ENCODE measurements around the gene RLN3.
"Not testable (repeated sequence)": the region's sequence is repeated elsewhere in the genome, so short reads cannot be mapped to it uniquely, and the experiment has no call there.

Gene RLN3

DNA sequence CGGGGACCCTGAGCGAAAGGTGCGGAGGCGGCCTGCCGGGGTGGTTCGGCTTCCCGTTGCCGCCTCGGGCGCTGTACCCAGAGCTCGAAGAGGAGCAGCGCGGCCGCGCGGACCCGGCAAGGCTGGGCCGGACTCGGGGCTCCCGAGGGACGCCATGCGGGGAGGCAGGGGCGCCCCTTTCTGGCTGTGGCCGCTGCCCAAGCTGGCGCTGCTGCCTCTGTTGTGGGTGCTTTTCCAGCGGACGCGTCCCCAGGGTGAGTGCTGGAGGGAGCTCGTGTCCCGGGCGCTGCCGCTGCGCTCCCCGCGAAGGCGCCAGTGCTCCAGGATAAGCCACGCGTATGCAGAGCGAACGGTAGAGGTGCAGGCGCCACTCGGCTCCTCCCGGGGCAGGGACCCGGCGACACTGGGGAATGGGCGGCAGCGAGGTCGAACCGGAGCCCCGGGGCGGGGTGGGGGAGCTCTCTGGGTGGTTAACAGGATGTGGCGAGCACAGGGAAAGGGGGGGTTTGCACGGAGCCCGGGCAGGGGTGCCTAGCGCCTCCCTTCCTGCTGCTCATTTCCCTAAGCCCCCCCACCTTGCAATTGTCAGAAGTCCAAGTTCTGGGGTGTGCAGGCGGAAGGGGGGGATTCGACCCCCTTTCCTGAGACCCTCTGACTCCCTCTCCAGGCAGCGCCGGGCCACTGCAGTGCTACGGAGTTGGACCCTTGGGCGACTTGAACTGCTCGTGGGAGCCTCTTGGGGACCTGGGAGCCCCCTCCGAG is 4.0 kb downstream of the RLN3 start, which contains the start of gene IL27RA:
Gene IL27RA, plus strand, starts transcription at position 44 of the 762 bp plus-strand sequence. Its CDS starts 111 bp downstream, at position 155.
- Histone ChIP-seq H3K4me1 (ENCODE audit: control insufficient read depth, insufficient read depth, low read length) (peaks cover 9% of the 10 kb centered on the region), H3K9me3 (ENCODE audit: control insufficient read depth, low read length) (no peaks in the 10 kb centered on the region), H3K9ac (ENCODE audit: low read length) (peak within 1 kb of the TSS; percentile 79), H3K36me3 (ENCODE audit: control insufficient read depth, insufficient read depth, low read length) (no peaks in the 10 kb centered on the region), H3K27me3 (ENCODE audit: control insufficient read depth, insufficient read depth, low read length) (peaks cover 6% of the 10 kb centered on the region), H3K4me3 (ENCODE audit: low read length) (peak within 1 kb of the TSS; percentile 67)

DNA sequence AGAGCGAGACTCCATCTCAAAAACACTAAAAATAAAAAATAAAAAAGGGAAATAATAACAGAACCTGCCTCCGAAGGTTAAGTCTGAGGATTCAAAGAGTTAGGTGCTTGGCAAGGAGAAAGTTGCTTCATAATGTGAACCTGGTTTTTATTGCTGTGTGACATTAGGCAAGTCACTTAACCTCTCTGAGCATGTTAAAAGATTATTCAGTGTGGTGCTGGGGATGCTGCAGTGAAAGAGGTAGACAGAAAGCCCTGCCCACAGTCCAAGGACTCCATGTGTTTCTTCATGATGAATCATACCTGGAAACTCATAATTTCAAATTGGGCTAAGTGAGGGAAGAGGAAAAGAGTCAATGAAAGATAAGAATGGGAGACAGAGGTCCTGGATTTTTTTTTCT is 6.0 kb downstream of the RLN3 start:
- H3K4me1 ChIP-seq (ENCODE audit: control insufficient read depth, insufficient read depth, low read length), result peaks cover 4% of the 10 kb centered on the region
- no peak overlapping the region for H3K9ac ChIP-seq (ENCODE audit: low read length)
- H3K27me3 ChIP-seq (ENCODE audit: control insufficient read depth, insufficient read depth, low read length), result peaks cover 6% of the 10 kb centered on the region

DNA sequence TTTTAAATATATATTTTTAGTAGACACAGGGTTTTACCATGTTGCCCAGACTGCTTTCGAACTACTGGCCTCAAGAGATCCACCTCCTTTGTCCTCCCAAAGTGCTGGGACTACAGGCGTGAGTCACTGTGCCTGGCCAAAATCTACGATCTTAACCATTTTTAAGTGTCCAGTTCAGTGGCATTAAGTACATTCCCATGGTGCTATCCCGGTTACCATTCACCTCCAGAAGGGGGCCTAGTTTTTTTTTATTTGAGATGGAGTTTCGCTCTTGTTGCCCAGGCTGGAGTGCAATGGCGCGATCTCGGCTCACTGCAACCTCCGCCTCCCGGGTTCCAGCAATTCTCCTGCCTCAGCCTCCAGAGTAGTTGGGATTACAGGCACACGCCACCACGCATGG is 7.2 kb downstream of the RLN3 start:
- not testable (repeated sequence) for H3K4me1 ChIP-seq (ENCODE audit: control insufficient read depth, insufficient read depth, low read length); H3K9me3 ChIP-seq (ENCODE audit: control insufficient read depth, low read length); H3K4me3 ChIP-seq (ENCODE audit: low read length); H3K9ac ChIP-seq (ENCODE audit: low read length); H3K27me3 ChIP-seq (ENCODE audit: control insufficient read depth, insufficient read depth, low read length); H3K36me3 ChIP-seq (ENCODE audit: control insufficient read depth, insufficient read depth, low read length)

More for the DNA sequence above, 6.0 kb downstream of the RLN3 start:
- Histone ChIP-seq H3K4me3 (ENCODE audit: low read length) (no peak overlapping the region), H3K9me3 (ENCODE audit: control insufficient read depth, low read length) (no peaks in the 10 kb centered on the region), H3K36me3 (ENCODE audit: control insufficient read depth, insufficient read depth, low read length) (no peaks in the 10 kb centered on the region)

DNA sequence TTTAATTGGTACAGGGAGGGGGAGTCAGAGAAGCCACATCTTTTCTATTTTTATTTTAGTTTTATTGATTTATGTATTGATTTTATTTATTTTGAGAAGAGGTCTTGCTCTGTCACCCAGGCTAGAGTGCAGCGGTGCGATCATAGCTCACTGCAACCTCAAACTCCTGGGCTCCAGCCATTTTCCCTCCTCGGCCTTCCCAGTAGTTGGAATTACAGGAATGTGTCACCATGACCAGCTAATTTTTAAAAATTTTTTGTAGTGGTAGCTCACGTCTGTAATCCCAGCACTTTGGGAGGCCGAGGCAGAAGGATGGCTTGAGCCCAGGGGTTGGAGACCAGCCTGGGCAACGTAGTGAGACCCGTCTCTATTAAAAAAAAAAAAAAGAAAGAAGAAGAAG is 7.8 kb downstream of the RLN3 start:
- no peaks in the 10 kb centered on the region for H3K9me3 ChIP-seq (ENCODE audit: control insufficient read depth, low read length)

DNA sequence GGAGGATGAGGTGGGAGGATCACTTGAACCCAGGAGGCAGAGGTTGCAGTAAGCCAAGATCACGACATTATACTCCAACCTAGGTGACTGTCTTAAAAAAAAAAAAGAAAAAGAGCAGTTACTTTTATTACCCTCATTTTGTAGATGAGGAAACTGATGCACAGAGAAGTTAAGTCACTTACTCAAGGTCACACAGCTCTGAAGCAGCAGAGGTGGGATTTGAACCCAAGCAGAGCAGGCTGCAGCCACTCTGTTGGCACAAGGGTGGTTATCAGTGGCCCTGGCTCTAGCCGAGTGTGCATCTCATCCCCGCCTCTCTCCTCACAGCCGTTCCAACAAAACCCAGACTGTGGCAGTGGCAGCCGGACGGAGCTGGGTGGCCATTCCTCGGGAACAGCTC is 11.2 kb downstream of the RLN3 start:
- no peaks in the 10 kb centered on the region for H3K9me3 ChIP-seq (ENCODE audit: control insufficient read depth, low read length)
- H3K4me1 ChIP-seq (ENCODE audit: control insufficient read depth, insufficient read depth, low read length), result no peaks in the 10 kb centered on the region
- no peaks in the 10 kb centered on the region for H3K27me3 ChIP-seq (ENCODE audit: control insufficient read depth, insufficient read depth, low read length)
- H3K36me3 ChIP-seq (ENCODE audit: control insufficient read depth, insufficient read depth, low read length), result no peaks in the 10 kb centered on the region
- no peak overlapping the region for H3K4me3 ChIP-seq (ENCODE audit: low read length)
- no peak overlapping the region for H3K9ac ChIP-seq (ENCODE audit: low read length)

More for the DNA sequence above, 7.8 kb downstream of the RLN3 start:
- H3K36me3 ChIP-seq (ENCODE audit: control insufficient read depth, insufficient read depth, low read length), result no peaks in the 10 kb centered on the region
- no peak overlapping the region for H3K9ac ChIP-seq (ENCODE audit: low read length)
- H3K4me3 ChIP-seq (ENCODE audit: low read length), result no peak overlapping the region
- H3K27me3 ChIP-seq (ENCODE audit: control insufficient read depth, insufficient read depth, low read length), result peaks cover 6% of the 10 kb centered on the region
- H3K4me1 ChIP-seq (ENCODE audit: control insufficient read depth, insufficient read depth, low read length), result peaks cover 4% of the 10 kb centered on the region

DNA sequence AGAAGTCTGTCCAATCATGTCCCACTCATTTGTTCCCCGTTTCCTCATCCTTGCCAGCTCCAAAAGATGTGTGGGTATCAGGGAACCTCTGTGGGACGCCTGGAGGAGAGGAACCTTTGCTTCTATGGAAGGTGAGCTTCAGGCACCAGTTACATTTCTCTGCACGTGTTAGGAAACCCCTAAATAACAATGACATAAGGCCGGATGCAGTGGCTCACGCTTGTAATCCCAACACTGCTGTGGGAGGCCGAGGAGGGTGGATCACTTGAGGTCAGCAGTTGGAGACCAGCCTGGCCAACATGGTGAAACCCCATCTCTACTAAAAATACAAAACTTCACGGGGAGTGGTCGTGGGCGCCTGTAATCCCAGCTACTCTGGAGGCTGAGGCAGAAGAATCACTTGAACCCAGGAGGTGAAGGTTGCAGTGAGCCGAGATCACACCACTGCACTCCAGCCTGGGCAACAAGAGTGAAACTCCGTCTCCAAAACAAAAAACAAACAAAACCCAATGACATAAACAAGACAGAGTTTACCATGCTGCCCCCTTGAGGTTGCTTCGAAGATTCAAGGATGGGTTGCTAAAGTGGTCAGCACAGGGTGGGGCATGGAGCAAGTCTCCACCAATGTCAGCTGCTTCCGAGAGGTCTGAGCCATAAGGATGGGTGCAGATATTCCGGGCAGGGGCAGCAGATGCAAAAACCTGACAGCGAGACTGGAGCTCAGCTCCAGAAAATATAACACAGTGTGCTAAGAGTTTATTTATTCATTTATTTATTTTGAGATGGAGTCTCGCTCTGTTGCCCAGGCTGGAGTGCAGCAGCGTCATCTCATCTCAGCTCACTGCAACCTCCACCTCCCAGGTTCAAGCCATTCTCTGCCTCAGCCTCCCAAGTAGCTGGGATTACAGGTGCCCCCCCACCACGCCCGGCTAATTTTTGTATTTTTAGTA is 15.0 kb downstream of the RLN3 start:
- H3K9me3 ChIP-seq (ENCODE audit: control insufficient read depth, low read length); H3K9ac ChIP-seq (ENCODE audit: low read length); H3K4me1 ChIP-seq (ENCODE audit: control insufficient read depth, insufficient read depth, low read length); H3K4me3 ChIP-seq (ENCODE audit: low read length); H3K27me3 ChIP-seq (ENCODE audit: control insufficient read depth, insufficient read depth, low read length); H3K36me3 ChIP-seq (ENCODE audit: control insufficient read depth, insufficient read depth, low read length): not testable (repeated sequence)

DNA sequence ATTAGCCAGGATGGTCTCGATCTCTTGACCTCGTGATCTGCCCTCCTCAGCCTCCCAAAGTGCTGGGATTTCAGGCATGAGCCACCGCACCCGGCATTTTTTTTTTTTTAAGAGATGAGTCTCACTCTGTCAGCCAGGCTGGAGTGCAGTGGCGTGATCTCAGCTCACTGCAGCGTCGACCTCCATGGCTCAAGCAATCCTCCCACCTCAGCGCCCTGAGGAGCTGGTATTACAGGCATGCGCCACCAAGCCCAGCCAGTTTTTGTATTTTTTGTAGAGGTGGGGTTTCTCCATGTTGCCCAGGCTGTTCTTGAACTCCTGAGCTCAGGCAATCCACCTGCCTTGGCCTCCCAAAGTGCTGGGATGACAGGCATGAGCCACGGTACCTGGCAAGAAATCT is 19.9 kb downstream of the RLN3 start:
- not testable (repeated sequence) for H3K4me1 ChIP-seq (ENCODE audit: control insufficient read depth, insufficient read depth, low read length); H3K27me3 ChIP-seq (ENCODE audit: control insufficient read depth, insufficient read depth, low read length); H3K36me3 ChIP-seq (ENCODE audit: control insufficient read depth, insufficient read depth, low read length); H3K9me3 ChIP-seq (ENCODE audit: control insufficient read depth, low read length); H3K4me3 ChIP-seq (ENCODE audit: low read length); H3K9ac ChIP-seq (ENCODE audit: low read length)

DNA sequence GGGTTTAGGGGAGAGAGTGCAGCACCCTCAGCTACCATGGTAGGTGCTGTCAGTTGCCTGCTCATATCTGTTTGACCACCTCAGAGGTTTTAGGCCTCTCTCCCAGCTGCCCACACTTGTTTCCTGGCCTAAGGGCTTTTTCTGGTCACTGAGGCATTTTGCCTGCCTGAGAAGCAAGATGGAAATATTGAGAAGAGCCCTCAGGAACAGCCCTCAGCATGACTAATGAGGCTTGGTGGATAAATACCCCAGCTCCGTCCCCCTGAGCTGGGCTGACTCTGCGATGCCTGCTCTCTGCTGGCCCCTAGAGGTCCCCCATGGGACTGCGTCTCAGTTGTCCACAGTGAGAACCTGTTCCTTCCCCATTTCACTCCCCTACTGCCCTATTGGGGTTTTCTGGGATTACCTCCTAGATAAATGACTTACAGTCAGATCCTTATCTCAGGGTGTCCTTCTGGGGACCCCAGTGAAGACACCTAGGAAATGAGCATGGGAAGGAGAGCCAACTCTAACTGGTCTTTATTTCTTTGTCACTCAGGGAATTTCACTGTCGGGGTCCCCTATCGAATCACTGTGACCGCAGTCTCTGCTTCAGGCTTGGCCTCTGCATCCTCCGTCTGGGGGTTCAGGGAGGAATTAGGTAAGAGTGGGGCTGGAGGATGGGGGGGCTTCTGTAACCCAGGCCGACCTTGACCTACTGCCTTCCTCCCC is 20.6 kb downstream of the RLN3 start:
- Histone ChIP-seq H3K4me1 (ENCODE audit: control insufficient read depth, insufficient read depth, low read length) (no peaks in the 10 kb centered on the region), H3K36me3 (ENCODE audit: control insufficient read depth, insufficient read depth, low read length) (no peaks in the 10 kb centered on the region), H3K27me3 (ENCODE audit: control insufficient read depth, insufficient read depth, low read length) (no peaks in the 10 kb centered on the region), H3K9ac (ENCODE audit: low read length) (no peak overlapping the region), H3K4me3 (ENCODE audit: low read length) (no peak overlapping the region), H3K9me3 (ENCODE audit: control insufficient read depth, low read length) (no peaks in the 10 kb centered on the region)

DNA sequence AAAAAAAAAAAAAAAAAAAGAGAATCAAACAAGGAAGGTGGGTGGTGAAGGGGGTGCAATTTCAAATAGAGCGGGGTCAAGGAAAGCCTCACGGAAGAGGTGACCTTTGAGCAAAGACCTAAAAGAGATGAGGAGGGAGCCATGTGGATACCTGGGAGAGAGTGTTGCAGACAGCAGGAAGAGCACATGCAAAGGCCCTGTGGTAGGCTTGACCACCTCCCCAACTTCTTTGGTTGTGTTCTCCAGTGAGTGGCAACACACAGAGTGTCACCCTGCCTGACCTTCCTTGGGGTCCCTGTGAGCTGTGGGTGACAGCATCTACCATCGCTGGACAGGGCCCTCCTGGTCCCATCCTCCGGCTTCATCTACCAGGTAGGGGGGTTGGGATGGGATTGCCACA is 22.6 kb downstream of the RLN3 start:
- no peak overlapping the region for H3K4me3 ChIP-seq (ENCODE audit: low read length)
- H3K9me3 ChIP-seq (ENCODE audit: control insufficient read depth, low read length), result no peaks in the 10 kb centered on the region
- no peaks in the 10 kb centered on the region for H3K36me3 ChIP-seq (ENCODE audit: control insufficient read depth, insufficient read depth, low read length)
- no peak overlapping the region for H3K9ac ChIP-seq (ENCODE audit: low read length)
- no peaks in the 10 kb centered on the region for H3K27me3 ChIP-seq (ENCODE audit: control insufficient read depth, insufficient read depth, low read length)
- no peaks in the 10 kb centered on the region for H3K4me1 ChIP-seq (ENCODE audit: control insufficient read depth, insufficient read depth, low read length)

DNA sequence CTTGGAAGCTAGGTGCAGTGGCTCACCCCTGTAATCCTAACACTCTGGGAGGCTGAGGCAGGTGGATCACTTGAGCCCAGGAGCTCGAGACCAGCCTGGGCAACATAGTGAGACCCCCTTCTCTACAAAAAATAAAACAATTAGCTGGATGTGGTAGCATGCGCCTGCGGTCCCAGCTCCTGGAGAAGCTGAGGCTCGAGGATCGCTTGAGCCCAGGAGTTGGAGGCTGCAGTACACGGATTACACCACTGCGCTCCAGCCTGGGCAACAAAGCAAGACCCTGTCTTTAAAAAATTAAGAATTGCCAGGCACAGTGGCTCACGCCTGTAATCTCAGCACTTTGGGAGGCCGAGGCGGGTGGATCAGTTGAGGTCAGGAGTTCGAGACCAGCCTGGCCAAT is 23.0 kb downstream of the RLN3 start:
- not testable (repeated sequence) for H3K4me1 ChIP-seq (ENCODE audit: control insufficient read depth, insufficient read depth, low read length); H3K27me3 ChIP-seq (ENCODE audit: control insufficient read depth, insufficient read depth, low read length); H3K4me3 ChIP-seq (ENCODE audit: low read length); H3K9ac ChIP-seq (ENCODE audit: low read length); H3K36me3 ChIP-seq (ENCODE audit: control insufficient read depth, insufficient read depth, low read length); H3K9me3 ChIP-seq (ENCODE audit: control insufficient read depth, low read length)

DNA sequence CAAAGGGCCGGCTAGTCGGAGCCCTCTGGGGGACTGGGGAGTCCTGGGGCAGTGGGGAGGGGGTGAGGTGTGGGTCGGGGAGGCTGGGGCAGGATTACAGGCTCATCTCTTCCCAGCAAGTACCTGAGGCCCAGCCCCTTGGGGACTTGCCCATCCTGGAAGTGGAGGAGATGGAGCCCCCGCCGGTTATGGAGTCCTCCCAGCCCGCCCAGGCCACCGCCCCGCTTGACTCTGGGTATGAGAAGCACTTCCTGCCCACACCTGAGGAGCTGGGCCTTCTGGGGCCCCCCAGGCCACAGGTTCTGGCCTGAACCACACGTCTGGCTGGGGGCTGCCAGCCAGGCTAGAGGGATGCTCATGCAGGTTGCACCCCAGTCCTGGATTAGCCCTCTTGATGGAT is 24.0 kb downstream of the RLN3 start:
- Histone ChIP-seq H3K27me3 (ENCODE audit: control insufficient read depth, insufficient read depth, low read length) (no peaks in the 10 kb centered on the region), H3K9ac (ENCODE audit: low read length) (no peak overlapping the region), H3K4me1 (ENCODE audit: control insufficient read depth, insufficient read depth, low read length) (peaks cover 3% of the 10 kb centered on the region), H3K9me3 (ENCODE audit: control insufficient read depth, low read length) (no peaks in the 10 kb centered on the region), H3K4me3 (ENCODE audit: low read length) (no peak overlapping the region), H3K36me3 (ENCODE audit: control insufficient read depth, insufficient read depth, low read length) (no peaks in the 10 kb centered on the region)

DNA sequence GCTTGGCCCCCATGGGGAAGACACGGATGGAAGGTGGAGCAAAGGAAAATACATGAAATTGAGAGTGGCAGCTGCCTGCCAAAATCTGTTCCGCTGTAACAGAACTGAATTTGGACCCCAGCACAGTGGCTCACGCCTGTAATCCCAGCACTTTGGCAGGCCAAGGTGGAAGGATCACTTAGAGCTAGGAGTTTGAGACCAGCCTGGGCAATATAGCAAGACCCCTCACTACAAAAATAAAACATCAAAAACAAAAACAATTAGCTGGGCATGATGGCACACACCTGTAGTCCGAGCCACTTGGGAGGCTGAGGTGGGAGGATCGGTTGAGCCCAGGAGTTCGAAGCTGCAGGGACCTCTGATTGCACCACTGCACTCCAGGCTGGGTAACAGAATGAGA is 24.5 kb downstream of the RLN3 start:
- Histone ChIP-seq H3K4me1 (ENCODE audit: control insufficient read depth, insufficient read depth, low read length) (peaks cover 3% of the 10 kb centered on the region), H3K27me3 (ENCODE audit: control insufficient read depth, insufficient read depth, low read length) (no peaks in the 10 kb centered on the region), H3K4me3 (ENCODE audit: low read length) (no peak overlapping the region), H3K36me3 (ENCODE audit: control insufficient read depth, insufficient read depth, low read length) (no peaks in the 10 kb centered on the region), H3K9ac (ENCODE audit: low read length) (no peak overlapping the region), H3K9me3 (ENCODE audit: control insufficient read depth, low read length) (no peaks in the 10 kb centered on the region)

All from mucosa of stomach (tissue), 1 donor.